AG09309 (cell line): ENCODE data around the gene DIMT1.

Experiments used
- DNase-seq: peaks from one replicate; pipeline ENCODE4 v3.0.0-alpha.2; 2010; ENCODE audit warnings: low read depth
- H3K4me3 ChIP-seq: 2 replicates; pipeline ENCODE4 v1.5.1; 2011; ENCODE audit warnings: mild to moderate bottlenecking, low read depth, low read length, moderate library complexity; ENCODE audit not compliant: control insufficient read depth
- TF ChIP-seq, protein P1 (sequence below): IDR thresholded peaks from 2 replicates; pipeline ENCODE4 v1.5.1; 2011; ENCODE audit warnings: mild to moderate bottlenecking, low read depth, low read length, inconsistent platforms; ENCODE audit not compliant: insufficient read depth, control insufficient read depth; ENCODE audit errors: missing control alignments

The DIMT1 gene

DNA sequence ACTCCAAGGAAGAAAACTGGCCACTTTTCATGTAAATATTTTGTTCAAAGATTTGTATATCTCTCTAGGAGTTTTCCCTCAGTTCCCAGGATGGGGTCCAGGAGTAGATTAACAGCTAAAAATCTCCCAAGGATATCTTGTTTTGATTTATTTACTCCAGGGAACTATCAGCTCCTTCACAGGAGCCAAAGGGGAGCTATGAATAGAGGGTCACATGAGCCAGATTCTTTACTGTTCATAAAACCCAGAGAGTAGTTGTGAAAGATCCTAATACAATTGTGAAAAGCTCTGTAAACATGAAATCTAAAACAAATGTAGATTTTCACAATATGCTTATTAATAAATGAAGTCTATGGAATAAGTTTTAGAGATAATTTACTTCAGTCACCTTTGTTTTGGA, 16.9 kb downstream of the DIMT1 start:
- no peak overlapping the region for H3K4me3 ChIP-seq
- no peak for DNase-seq
- TF ChIP-seq, protein P1, sequence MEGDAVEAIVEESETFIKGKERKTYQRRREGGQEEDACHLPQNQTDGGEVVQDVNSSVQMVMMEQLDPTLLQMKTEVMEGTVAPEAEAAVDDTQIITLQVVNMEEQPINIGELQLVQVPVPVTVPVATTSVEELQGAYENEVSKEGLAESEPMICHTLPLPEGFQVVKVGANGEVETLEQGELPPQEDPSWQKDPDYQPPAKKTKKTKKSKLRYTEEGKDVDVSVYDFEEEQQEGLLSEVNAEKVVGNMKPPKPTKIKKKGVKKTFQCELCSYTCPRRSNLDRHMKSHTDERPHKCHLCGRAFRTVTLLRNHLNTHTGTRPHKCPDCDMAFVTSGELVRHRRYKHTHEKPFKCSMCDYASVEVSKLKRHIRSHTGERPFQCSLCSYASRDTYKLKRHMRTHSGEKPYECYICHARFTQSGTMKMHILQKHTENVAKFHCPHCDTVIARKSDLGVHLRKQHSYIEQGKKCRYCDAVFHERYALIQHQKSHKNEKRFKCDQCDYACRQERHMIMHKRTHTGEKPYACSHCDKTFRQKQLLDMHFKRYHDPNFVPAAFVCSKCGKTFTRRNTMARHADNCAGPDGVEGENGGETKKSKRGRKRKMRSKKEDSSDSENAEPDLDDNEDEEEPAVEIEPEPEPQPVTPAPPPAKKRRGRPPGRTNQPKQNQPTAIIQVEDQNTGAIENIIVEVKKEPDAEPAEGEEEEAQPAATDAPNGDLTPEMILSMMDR = no peak

DNA sequence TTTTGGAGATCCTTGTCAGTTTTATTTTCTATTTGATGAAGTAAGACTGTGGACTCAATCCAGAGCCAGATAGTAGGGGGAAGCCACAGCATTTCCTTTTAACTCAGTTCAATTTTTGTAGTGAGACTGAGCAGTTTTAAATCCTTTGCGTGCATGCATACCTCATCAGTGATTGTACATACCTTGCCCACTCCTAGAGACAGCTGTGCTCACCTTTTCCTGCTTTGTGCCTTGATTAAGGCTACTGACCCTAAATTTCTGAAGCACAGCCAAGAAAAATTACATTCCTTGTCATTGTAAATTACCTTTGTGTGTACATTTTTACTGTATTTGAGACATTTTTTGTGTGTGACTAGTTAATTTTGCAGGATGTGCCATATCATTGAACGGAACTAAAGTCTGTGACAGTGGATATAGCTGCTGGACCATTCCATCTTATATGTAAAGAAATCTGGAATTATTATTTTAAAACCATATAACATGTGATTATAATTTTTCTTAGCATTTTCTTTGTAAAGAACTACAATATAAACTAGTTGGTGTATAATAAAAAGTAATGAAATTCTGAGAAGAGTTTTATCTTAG, 17.8 kb downstream of the DIMT1 start:
- no peak for DNase-seq
- TF ChIP-seq, protein P1 = no peak
- H3K4me3 ChIP-seq = no peak overlapping the region

DNA sequence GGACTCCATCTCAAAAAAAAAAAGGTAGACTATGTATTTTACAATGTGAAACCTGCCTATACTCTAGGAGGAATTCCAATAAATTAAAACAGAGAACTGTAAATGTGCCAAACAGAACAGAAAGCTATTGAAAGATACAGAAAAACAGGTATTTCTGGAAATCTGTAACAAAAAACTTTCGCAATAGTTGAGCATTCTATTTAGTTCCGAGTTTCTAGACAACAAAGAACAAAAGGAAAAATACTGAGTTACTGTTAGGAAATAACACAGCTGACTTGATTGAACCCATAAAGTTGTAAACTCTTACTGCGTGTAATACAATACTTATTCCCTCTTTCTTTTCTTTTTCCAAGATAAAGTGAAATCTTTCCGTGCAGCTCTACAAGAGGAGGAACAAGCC, 18.6 kb downstream of the DIMT1 start:
- H3K4me3 ChIP-seq = no peak overlapping the region
- DNase-seq = no peak
- TF ChIP-seq, protein P1 = no peak

DNA sequence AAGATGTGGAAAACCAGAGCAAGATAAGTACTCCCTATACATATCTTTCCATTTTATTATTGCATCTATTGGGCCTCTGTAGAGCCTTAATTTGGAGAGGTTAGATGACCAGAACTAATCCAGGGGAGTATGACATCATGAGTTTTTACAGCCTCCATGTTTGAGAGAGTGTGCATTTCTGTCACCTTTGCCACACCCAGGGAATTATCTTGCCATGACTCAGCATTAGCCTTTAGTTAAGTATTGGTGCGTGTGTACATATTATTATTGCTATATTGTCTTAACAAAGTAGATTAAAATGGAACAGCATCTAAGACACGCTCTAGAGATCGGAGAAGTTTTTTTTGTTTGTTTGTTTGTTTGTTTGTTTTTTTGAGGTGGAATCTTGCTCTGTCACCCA, 27.6 kb downstream of the DIMT1 start:
- no peak for DNase-seq
- TF ChIP-seq, protein P1 = no peak
- H3K4me3 ChIP-seq = no peak overlapping the region

DNA sequence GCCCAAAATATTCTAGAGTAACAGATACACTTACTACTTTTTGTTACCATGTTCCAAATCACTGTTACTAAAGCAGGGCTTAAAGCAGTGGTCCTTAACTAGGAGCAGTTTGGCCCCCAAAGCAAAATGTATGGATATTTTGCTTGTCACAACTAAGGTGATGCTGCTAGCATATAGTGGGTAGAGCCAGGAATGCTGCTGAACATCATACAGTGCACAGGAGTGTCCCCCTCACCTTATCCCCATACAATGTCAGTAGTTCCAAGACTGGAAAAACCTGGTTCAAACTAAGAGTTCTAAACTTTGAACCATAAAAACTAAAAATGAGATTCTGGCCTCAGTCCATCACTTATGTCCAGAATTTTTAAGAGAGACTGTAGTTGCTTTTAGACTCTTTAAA, 28.1 kb downstream of the DIMT1 start:
- no peak for DNase-seq
- TF ChIP-seq, protein P1 = no peak
- no peak overlapping the region for H3K4me3 ChIP-seq

DNA sequence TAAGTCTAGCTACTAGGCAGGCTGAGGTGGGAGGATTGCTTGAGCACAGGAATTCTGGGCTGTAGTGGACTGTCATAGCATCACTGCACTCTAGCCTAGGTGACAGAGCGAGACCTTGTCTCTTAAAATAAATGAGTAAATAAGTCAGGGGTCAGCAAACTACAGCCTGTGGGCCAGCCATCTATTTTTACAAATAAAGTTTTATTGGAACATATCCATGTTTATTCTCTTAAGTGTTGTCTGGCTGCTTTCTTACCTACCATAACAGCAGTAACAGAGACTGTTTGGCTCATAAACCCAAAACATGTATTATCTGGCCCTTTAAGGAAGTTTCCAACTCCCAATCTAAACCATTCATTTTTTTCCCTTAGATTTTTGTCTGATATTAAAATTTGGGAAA, 29.6 kb downstream of the DIMT1 start:
- DNase-seq = no peak
- TF ChIP-seq, protein P1 = no peak
- no peak overlapping the region for H3K4me3 ChIP-seq

DNA sequence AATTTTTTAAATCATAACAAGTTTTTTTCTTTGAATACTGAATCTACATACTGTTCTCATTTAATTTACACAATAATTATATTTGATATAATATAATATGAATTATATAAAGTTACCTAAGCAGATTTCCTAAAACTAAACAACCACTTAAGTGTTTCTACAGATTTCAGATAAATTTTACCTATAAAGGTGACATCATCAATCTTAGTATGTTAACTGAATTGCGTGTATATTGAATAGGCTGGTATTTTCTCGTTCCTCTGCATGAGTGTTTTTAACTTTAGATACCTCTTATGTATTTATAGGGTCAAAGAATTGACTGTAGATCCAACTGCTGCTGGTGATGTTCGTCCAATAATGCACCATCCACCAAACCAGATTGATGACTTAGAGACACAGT, 30.3 kb downstream of the DIMT1 start:
- no peak overlapping the region for H3K4me3 ChIP-seq
- no peak for DNase-seq
- TF ChIP-seq, protein P1 = no peak
